Heart left ventricle (tissue), 13 donors: ENCODE measurements around the gene RARRES1.

Source experiments
- CTCF ChIP-seq, 12 donors: fragments of 200-600 bp; sonication (generic) in 4 of 12; IDR thresholded peaks; one replicate each; pipeline versions ENCODE4 v1.5.0 to v1.8.0; 2018 to 2022; ENCODE audit warnings: antibody characterized with exemption in 12 of 12, mild to moderate bottlenecking in 5 of 12
- POLR2A ChIP-seq, 2 donors: fragments of 450-650 bp; IDR thresholded peaks; one replicate each; pipeline ENCODE4 v1.6.1; 2017; ENCODE audit warnings: antibody characterized with exemption in 2 of 2, mild to moderate bottlenecking in 2 of 2, moderate library complexity in 2 of 2
- donor health status: ischemic (EF 13 %, LVEDD 7.1; RV severe dilation, severe dysfunction).
- donor health status: DM: no; HTN: yes; CAD: no.
- donor health status: DM: no; HTN: no; CAD: no.
- donor health status: ischemic (EF 25% LVEDD 6.9; RV normal size, moderate dysfunction).
- donor health status: ischemic (EF 25% LVEDD 5.7; RV mildly dilated, moderate dysfunction).
- donor health status: ischemic (EF 35%, LVEDD 5.7; RV mildly dilated, moderate dysfunction).
- donor health status: nonischemic (EF 11% LVEDD 7.7; RV severe dilation, severe dysfunction).
- donor health status: DM: yes; HTN: yes; CAD: no.
- donor health status: PGD.
- donor health status: ischemic (EF 29% LVEDD 5.4; RV normal size, mild dysfunction).
- donor health status: nonischemic (EF 23%, LVEDD 6.1; RV moderate dilation, normal function).

- no peak for TF ChIP-seq CTCF (IDR thresholded peaks at IDR 0.05)
- TF ChIP-seq POLR2A (IDR thresholded peaks at IDR 0.05) = no peak
These were observed 35.6 kb downstream of the RARRES1 start for GRCh38 chr3:158696618-158697017.
